ENCODE measurements around the gene CASS4. TPM values are rescaled to one million over a fixed set of nuclear protein-coding genes. Genes with fewer than 3 reads are reported as not detected.

CASS4 gene
- polyA plus RNA-seq, 1 donor (not counting 4 experiments of a cell fraction or from before 2014, with no cell fraction given): 0.01 TPM

DNA sequence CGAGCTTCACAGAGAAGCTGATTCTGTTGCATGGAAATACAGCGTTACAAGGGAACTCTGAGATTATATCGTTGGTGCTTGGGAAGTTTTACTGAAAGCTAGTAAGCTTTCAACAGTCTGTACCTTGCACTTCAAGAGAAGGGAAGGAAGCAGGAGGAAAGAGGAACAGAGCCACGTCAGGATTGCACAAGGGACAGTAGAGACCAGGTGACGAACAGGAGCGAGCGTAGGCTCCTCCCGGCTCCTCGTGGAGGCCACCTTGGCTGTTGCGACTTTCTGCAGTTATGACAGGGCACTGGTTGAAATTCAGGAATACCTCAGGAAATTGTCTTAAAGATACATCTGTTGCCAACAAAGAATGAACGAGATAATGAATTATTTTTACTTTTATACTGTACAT is 75.2 kb downstream of the CASS4 start:
- no peak overlapping the region for H3K27ac ChIP-seq (ENCODE audit: control insufficient read depth, insufficient read depth, low read length)
- H3K4me1 ChIP-seq (ENCODE audit: control insufficient read depth, extremely low read depth, insufficient read depth, low read length): no peaks in the 10 kb centered on the region
- no peak overlapping the region for H2AFZ ChIP-seq (ENCODE audit: control insufficient read depth, low read length)
- DNase-seq (ENCODE audit: low read depth, low spot score) (no peak), FAIRE-seq (no peak)
- H3K36me3 ChIP-seq (ENCODE audit: control insufficient read depth in 2 of 2, extremely low read depth in 1 of 2, insufficient read depth in 2 of 2, low read length in 2 of 2): peaks cover 17 to 18% of the 10 kb centered on the region in 2 experiments
- TF ChIP-seq, protein P1, sequence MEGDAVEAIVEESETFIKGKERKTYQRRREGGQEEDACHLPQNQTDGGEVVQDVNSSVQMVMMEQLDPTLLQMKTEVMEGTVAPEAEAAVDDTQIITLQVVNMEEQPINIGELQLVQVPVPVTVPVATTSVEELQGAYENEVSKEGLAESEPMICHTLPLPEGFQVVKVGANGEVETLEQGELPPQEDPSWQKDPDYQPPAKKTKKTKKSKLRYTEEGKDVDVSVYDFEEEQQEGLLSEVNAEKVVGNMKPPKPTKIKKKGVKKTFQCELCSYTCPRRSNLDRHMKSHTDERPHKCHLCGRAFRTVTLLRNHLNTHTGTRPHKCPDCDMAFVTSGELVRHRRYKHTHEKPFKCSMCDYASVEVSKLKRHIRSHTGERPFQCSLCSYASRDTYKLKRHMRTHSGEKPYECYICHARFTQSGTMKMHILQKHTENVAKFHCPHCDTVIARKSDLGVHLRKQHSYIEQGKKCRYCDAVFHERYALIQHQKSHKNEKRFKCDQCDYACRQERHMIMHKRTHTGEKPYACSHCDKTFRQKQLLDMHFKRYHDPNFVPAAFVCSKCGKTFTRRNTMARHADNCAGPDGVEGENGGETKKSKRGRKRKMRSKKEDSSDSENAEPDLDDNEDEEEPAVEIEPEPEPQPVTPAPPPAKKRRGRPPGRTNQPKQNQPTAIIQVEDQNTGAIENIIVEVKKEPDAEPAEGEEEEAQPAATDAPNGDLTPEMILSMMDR (optimal IDR thresholded peaks at IDR 0.05 in 1 of 3, IDR thresholded peaks at IDR 0.05 in 1 of 3, conservative IDR thresholded peaks at IDR 0.05 in 1 of 3; ENCODE audit: extremely low read depth in 1 of 3, insufficient read depth in 2 of 3, low read length in 3 of 3): no peak
- no peak for TF ChIP-seq EZH2 (IDR thresholded peaks at IDR 0.05; ENCODE audit: low read length)
- H3K4me2 ChIP-seq (ENCODE audit: control insufficient read depth, extremely low read depth, insufficient read depth, low read depth, low read length): no peak overlapping the region
- peaks cover 3% of the 10 kb centered on the region for H3K79me2 ChIP-seq (ENCODE audit: control insufficient read depth, insufficient read depth, low read length)
- peaks cover 2% of the 10 kb centered on the region for H4K20me1 ChIP-seq (ENCODE audit: control insufficient read depth, extremely low read depth, insufficient read depth, low read length)
- no peak overlapping the region for H3K4me3 ChIP-seq (ENCODE audit: control insufficient read depth in 2 of 3, extremely low read depth in 1 of 3, insufficient read depth in 2 of 3, low read depth in 1 of 3, low read length in 3 of 3)
- H3K9me3 ChIP-seq (ENCODE audit: control insufficient read depth, low read depth, low read length): no peaks in the 10 kb centered on the region
- no peaks in the 10 kb centered on the region for H3K9me1 ChIP-seq (ENCODE audit: control insufficient read depth, extremely low read depth, insufficient read depth, low read length)
- no peak overlapping the region for H3K9ac ChIP-seq (ENCODE audit: control insufficient read depth, extremely low read depth, insufficient read depth, low read length)
- no peaks in the 10 kb centered on the region for H3K27me3 ChIP-seq (ENCODE audit: control insufficient read depth, extremely low read depth, insufficient read depth, low read length)
- dilution Hi-C loops (cut with MboI; ENCODE audit: extremely low pct_ligation_motif_present, low sequenced_read_pairs): no loop called here

DNA sequence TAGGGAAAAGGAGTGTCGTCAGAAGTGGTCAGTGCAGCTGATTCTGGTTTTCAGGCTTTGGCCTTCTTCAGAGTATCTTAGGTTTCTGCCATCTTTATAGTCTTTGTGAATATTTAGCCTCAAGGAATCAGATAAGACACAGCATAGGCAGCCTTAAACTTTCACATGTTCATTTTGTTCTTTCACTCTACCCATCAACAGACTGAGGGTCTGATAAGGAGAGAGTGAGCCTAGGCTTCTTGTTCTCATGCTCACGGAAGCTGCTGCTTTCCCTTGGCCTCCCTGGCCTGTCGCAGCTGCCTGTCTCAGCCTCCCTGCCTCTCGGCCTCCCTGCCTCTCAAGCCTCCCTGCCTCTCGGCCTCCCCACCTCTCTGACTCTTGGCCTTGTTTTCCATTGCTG is 76.5 kb downstream of the CASS4 start:
- Histone ChIP-seq H3K79me2 (ENCODE audit: control insufficient read depth, insufficient read depth, low read length) (peaks cover 3% of the 10 kb centered on the region), H4K20me1 (ENCODE audit: control insufficient read depth, extremely low read depth, insufficient read depth, low read length) (peaks cover 2% of the 10 kb centered on the region), H3K9me1 (ENCODE audit: control insufficient read depth, extremely low read depth, insufficient read depth, low read length) (peaks cover 2% of the 10 kb centered on the region), H3K9ac (ENCODE audit: control insufficient read depth, extremely low read depth, insufficient read depth, low read length) (no peak overlapping the region), H3K27ac (ENCODE audit: control insufficient read depth, insufficient read depth, low read length) (no peak overlapping the region), H3K4me2 (ENCODE audit: control insufficient read depth, extremely low read depth, insufficient read depth, low read depth, low read length) (no peak overlapping the region), H3K9me3 (ENCODE audit: control insufficient read depth, low read depth, low read length) (no peaks in the 10 kb centered on the region), H3K27me3 (ENCODE audit: control insufficient read depth, extremely low read depth, insufficient read depth, low read length) (no peaks in the 10 kb centered on the region), H3K4me3 (ENCODE audit: control insufficient read depth in 2 of 3, extremely low read depth in 1 of 3, insufficient read depth in 2 of 3, low read depth in 1 of 3, low read length in 3 of 3) (no peak overlapping the region), H2AFZ (ENCODE audit: control insufficient read depth, low read length) (no peak overlapping the region), H3K4me1 (ENCODE audit: control insufficient read depth, extremely low read depth, insufficient read depth, low read length) (no peaks in the 10 kb centered on the region), H3K36me3 (ENCODE audit: control insufficient read depth in 2 of 2, extremely low read depth in 1 of 2, insufficient read depth in 2 of 2, low read length in 2 of 2) (peaks cover 17 to 18% of the 10 kb centered on the region in 2 experiments)
- no peak for DNase-seq (ENCODE audit: low read depth, low spot score)
- TF ChIP-seq, protein P1 (optimal IDR thresholded peaks at IDR 0.05 in 1 of 3, IDR thresholded peaks at IDR 0.05 in 1 of 3, conservative IDR thresholded peaks at IDR 0.05 in 1 of 3; ENCODE audit: extremely low read depth in 1 of 3, insufficient read depth in 2 of 3, low read length in 3 of 3): no peak
- no peak for TF ChIP-seq EZH2 (IDR thresholded peaks at IDR 0.05; ENCODE audit: low read length)
- dilution Hi-C loops (cut with MboI; ENCODE audit: extremely low pct_ligation_motif_present, low sequenced_read_pairs): no loop called here
- no peak for FAIRE-seq

Measured in keratinocyte (primary cell).